ENCODE data around the gene RUFY4. TPM values are rescaled to one million over a fixed set of nuclear protein-coding genes. Genes with fewer than 3 reads are reported as not detected.
"Not testable (repeated sequence)": the region's sequence is repeated elsewhere in the genome, so short reads cannot be mapped to it uniquely, and the experiment has no call there.

RUFY4 gene, protein sequence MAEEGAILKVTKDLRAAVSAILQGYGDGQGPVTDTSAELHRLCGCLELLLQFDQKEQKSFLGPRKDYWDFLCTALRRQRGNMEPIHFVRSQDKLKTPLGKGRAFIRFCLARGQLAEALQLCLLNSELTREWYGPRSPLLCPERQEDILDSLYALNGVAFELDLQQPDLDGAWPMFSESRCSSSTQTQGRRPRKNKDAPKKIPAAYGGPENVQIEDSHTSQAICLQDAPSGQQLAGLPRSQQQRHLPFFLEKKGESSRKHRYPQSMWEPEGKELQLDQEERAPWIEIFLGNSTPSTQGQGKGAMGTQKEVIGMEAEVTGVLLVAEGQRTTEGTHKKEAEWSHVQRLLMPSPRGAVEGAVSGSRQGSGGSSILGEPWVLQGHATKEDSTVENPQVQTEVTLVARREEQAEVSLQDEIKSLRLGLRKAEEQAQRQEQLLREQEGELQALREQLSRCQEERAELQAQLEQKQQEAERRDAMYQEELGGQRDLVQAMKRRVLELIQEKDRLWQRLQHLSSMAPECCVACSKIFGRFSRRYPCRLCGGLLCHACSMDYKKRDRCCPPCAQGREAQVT
- total RNA-seq (2014; rRNA removed; shearing (Covaris generic)) (not detected in 2 replicates), total RNA-seq (2022) (not detected in 2 replicates), Bru-seq, nascent RNA (not detected), BruChase-seq, experiment 1, labeled RNA remaining after a 6-hour chase (not detected), BruChase-seq, experiment 2, labeled RNA remaining after a 2-hour chase (not detected)
- long read RNA-seq, result 0 reads

DNA sequence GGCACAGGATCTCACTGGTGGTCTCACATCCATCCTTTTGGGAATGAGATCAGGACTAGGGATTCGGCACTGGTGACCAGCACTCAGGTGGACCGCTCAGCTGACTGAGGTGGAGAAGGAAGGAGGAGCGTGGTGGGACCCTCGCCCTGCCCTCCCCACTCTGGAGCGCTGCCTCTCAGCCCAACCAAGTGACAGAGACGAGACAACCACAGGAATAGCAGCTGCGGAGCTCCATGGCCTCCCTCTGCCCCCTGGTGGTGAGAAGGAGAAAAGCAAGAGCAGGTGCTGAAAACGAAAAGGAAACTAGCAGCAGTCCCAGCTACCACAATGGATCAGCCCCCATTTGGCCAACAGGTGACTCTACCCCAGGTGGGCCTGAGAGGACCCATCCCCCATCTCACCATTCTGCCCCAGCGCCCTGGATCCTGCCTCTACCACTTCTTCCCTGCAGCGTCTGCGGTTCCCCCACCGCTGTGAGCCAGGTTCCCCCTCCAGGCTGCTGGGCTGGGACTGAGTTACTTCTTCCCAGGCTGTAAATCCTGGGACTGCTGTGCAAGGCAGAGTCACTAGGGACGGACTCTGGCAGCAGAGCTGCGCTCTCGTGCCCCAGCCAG lies at the start of gene RUFY4:
Gene RUFY4, plus strand, starts transcription at position 533 of the 614 bp plus-strand sequence. CDS start 1,353 bp downstream, outside the sequence.
- H3K79me2 ChIP-seq (ENCODE audit: insufficient read depth, low read depth, low read length); H4K20me1 ChIP-seq (ENCODE audit: insufficient read depth, low read length); H3K36me3 ChIP-seq (ENCODE audit: insufficient read depth, low read length); H3K4me1 ChIP-seq (ENCODE audit: insufficient read depth, low read length, poor library complexity, severe bottlenecking); H3K9me2 ChIP-seq (ENCODE audit: insufficient read depth, low read length); POLR2A ChIA-PET; H2AFZ ChIP-seq (ENCODE audit: low read length); BruUV-seq (replicated peaks); H3K9me3 ChIP-seq (ENCODE audit: low read length); H3K27ac ChIP-seq (ENCODE audit: low read depth, low read length, poor library complexity, severe bottlenecking): not testable (repeated sequence)
- TF ChIP-seq, protein P1, sequence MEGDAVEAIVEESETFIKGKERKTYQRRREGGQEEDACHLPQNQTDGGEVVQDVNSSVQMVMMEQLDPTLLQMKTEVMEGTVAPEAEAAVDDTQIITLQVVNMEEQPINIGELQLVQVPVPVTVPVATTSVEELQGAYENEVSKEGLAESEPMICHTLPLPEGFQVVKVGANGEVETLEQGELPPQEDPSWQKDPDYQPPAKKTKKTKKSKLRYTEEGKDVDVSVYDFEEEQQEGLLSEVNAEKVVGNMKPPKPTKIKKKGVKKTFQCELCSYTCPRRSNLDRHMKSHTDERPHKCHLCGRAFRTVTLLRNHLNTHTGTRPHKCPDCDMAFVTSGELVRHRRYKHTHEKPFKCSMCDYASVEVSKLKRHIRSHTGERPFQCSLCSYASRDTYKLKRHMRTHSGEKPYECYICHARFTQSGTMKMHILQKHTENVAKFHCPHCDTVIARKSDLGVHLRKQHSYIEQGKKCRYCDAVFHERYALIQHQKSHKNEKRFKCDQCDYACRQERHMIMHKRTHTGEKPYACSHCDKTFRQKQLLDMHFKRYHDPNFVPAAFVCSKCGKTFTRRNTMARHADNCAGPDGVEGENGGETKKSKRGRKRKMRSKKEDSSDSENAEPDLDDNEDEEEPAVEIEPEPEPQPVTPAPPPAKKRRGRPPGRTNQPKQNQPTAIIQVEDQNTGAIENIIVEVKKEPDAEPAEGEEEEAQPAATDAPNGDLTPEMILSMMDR (conservative IDR thresholded peaks at IDR 0.05; ENCODE audit: low read length), result peak; percentile 76
- DNase-seq (ENCODE audit: low spot score), result peak; percentile 64
- intact Hi-C loops (cut with micrococcal nuclease; ENCODE audit: unreplicated experiment), result loop anchor here (2.0 to 5.0 kb wide), 2 partner anchors 77 to 280 kb away; no protein-coding TSS in a partner anchor
- Histone ChIP-seq H3K4me2 (ENCODE audit: low read length) (0 out of 2 replicates have a peak within 1 kb of the TSS, but pooled peaks have one; percentile 8), H3K4me3 (ENCODE audit: low read depth, low read length, poor library complexity, severe bottlenecking) (peak within 1 kb of the TSS; percentile 10)
- CTCF ChIA-PET (ENCODE audit: unreplicated experiment), result interaction anchor here (0.6 to 0.7 kb wide), 2 partner anchors 18 to 283 kb away, joined by 3 read pairs; no protein-coding TSS in a partner anchor

DNA sequence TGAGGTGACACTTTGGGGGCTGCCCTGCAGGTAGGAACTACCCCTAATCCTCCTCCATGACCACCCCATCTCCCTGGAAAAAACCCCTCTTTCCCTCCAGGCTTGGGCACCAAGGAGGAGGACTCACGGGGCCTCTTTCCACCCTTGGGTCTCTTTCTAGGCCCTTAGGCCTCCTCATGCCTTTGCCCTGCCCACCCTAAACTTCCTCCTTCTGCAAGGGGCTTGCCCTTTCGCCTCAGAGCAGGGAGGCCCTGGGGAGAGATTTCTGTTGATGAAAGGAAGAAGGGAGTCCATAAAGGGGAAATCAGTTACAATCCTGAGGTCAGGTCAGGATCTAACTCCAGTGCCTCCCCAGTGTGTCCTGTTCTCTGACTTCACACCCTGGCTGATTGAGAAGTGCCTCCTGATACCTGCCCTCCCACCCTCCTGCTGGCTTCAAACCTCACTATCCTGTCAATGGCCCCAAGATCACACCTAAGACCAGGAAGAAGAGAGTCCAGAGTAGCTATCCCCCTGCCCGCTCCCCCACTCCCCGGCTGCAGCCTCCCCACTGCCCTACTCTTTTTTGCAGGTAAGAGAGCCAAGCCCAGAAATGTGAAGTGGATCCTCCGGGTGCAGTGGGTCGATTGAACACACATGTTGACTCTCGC lies 49.5 kb upstream of the RUFY4 start:
- intact Hi-C loops (cut with micrococcal nuclease; ENCODE audit: unreplicated experiment), result no loop called here
- BruUV-seq (replicated peaks), result no TSS peak
- no peak for DNase-seq (ENCODE audit: low spot score)
- Histone ChIP-seq H3K9me3 (ENCODE audit: low read length) (no peaks in the 10 kb centered on the region), H3K36me3 (ENCODE audit: insufficient read depth, low read length) (no peaks in the 10 kb centered on the region), H4K20me1 (ENCODE audit: insufficient read depth, low read length) (no peaks in the 10 kb centered on the region), H3K4me2 (ENCODE audit: low read length) (no peak overlapping the region), H3K27ac (ENCODE audit: low read depth, low read length, poor library complexity, severe bottlenecking) (no peak overlapping the region), H2AFZ (ENCODE audit: low read length) (no peak overlapping the region), H3K9me2 (ENCODE audit: insufficient read depth, low read length) (no peaks in the 10 kb centered on the region), H3K4me1 (ENCODE audit: insufficient read depth, low read length, poor library complexity, severe bottlenecking) (no peaks in the 10 kb centered on the region), H3K4me3 (ENCODE audit: low read depth, low read length, poor library complexity, severe bottlenecking) (no peak overlapping the region), H3K79me2 (ENCODE audit: insufficient read depth, low read depth, low read length) (no peaks in the 10 kb centered on the region)
- CTCF ChIA-PET (ENCODE audit: unreplicated experiment), result no interaction called here
- no peak for TF ChIP-seq EZH2phosphoT487 (IDR thresholded peaks at IDR 0.05; ENCODE audit: borderline replicate concordance, low read depth, low read length)
- POLR2A ChIA-PET, result interaction anchor here (0.6 kb wide), 1 partner anchor 114 kb away, joined by 4 read pairs; no protein-coding TSS in a partner anchor

DNA sequence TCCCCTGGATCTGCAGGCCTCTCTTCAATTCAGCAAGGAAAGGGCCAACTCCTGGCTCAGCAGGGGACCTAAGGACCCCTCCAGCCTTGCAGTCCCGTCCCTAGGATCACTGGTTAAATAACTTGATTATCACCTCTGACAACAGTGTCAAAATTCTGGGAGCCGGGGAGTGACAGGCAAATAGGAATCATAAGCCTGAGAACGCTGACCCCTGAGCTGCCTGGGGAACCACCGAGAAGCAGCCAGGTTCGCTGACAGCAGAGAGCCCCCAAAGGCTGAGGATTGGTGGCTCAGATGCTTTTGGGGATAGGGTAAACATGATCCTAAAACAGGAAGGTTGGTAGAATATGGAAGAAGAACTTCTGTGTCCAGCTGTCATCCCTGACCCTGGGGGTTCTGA lies 48.8 kb upstream of the RUFY4 start:
- Histone ChIP-seq H3K4me1 (ENCODE audit: insufficient read depth, low read length, poor library complexity, severe bottlenecking) (no peaks in the 10 kb centered on the region), H3K4me2 (ENCODE audit: low read length) (no peak overlapping the region), H3K27ac (ENCODE audit: low read depth, low read length, poor library complexity, severe bottlenecking) (no peak overlapping the region), H3K79me2 (ENCODE audit: insufficient read depth, low read depth, low read length) (no peaks in the 10 kb centered on the region), H4K20me1 (ENCODE audit: insufficient read depth, low read length) (no peaks in the 10 kb centered on the region), H3K36me3 (ENCODE audit: insufficient read depth, low read length) (no peaks in the 10 kb centered on the region), H3K4me3 (ENCODE audit: low read depth, low read length, poor library complexity, severe bottlenecking) (no peak overlapping the region), H2AFZ (ENCODE audit: low read length) (no peak overlapping the region), H3K9me3 (ENCODE audit: low read length) (no peaks in the 10 kb centered on the region), H3K9me2 (ENCODE audit: insufficient read depth, low read length) (no peaks in the 10 kb centered on the region)
- POLR2A ChIA-PET, result interaction anchor here (0.5 to 0.7 kb wide), 2 partner anchors 14 to 42 kb away, joined by 3 to 4 read pairs; no protein-coding TSS in a partner anchor
- no TSS peak for BruUV-seq (replicated peaks)
- CTCF ChIA-PET (ENCODE audit: unreplicated experiment), result no interaction called here
- TF ChIP-seq, protein P1 (conservative IDR thresholded peaks at IDR 0.05; ENCODE audit: low read length), result no peak
- no peak for TF ChIP-seq EZH2phosphoT487 (IDR thresholded peaks at IDR 0.05; ENCODE audit: borderline replicate concordance, low read depth, low read length)
- no peak for DNase-seq (ENCODE audit: low spot score)
- intact Hi-C loops (cut with micrococcal nuclease; ENCODE audit: unreplicated experiment), result no loop called here

Data from OCI-LY7 (cell line).